ENCODE measurements around the gene ZNF423. TPM values are rescaled to one million over a fixed set of nuclear protein-coding genes. Genes with fewer than 3 reads are reported as not detected.
"Not testable (repeated sequence)": the region's sequence is repeated elsewhere in the genome, so short reads cannot be mapped to it uniquely, and the experiment has no call there.

The ZNF423 gene
- total RNA-seq, 1 donor from 2014 or later, result not detected

DNA sequence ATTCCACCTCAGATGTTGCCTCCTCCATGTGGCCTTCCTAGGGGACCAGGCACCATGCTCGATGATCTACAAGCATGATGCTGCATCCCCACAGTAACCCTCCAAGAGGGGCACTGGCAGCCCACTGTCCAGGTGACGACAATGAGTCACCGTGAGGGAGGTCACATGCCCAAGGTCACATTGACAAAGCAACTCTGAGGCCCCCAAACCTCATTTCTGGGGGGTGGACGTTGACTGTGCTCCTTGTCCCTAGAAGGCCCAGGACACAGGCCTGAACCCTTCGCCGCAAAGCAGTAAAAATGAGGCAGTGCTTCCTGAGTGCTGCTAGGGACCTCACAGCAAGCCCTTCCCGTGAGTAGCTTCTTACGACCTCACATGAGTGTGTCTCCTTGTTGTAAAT is 345.8 kb downstream of the ZNF423 start:
- ChIA-PET CTCF (no interaction called here), POLR2A (no interaction called here)
- Mint-ChIP-seq H3K27me3 (no peaks in the 10 kb centered on the region), H3K36me3 (ENCODE audit: low read depth) (no peaks in the 10 kb centered on the region), H3K4me1 (no peaks in the 10 kb centered on the region), H3K27ac (no peak overlapping the region), H3K4me3 (no peak overlapping the region), H3K9me3 (no peaks in the 10 kb centered on the region)
- no peak for ATAC-seq (ENCODE audit: low read depth)
- intact Hi-C loops (cut with micrococcal nuclease), result no loop called here
- DNase-seq, result no peak
- TF ChIP-seq, protein P1, sequence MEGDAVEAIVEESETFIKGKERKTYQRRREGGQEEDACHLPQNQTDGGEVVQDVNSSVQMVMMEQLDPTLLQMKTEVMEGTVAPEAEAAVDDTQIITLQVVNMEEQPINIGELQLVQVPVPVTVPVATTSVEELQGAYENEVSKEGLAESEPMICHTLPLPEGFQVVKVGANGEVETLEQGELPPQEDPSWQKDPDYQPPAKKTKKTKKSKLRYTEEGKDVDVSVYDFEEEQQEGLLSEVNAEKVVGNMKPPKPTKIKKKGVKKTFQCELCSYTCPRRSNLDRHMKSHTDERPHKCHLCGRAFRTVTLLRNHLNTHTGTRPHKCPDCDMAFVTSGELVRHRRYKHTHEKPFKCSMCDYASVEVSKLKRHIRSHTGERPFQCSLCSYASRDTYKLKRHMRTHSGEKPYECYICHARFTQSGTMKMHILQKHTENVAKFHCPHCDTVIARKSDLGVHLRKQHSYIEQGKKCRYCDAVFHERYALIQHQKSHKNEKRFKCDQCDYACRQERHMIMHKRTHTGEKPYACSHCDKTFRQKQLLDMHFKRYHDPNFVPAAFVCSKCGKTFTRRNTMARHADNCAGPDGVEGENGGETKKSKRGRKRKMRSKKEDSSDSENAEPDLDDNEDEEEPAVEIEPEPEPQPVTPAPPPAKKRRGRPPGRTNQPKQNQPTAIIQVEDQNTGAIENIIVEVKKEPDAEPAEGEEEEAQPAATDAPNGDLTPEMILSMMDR (IDR thresholded peaks at IDR 0.05), result no peak

DNA sequence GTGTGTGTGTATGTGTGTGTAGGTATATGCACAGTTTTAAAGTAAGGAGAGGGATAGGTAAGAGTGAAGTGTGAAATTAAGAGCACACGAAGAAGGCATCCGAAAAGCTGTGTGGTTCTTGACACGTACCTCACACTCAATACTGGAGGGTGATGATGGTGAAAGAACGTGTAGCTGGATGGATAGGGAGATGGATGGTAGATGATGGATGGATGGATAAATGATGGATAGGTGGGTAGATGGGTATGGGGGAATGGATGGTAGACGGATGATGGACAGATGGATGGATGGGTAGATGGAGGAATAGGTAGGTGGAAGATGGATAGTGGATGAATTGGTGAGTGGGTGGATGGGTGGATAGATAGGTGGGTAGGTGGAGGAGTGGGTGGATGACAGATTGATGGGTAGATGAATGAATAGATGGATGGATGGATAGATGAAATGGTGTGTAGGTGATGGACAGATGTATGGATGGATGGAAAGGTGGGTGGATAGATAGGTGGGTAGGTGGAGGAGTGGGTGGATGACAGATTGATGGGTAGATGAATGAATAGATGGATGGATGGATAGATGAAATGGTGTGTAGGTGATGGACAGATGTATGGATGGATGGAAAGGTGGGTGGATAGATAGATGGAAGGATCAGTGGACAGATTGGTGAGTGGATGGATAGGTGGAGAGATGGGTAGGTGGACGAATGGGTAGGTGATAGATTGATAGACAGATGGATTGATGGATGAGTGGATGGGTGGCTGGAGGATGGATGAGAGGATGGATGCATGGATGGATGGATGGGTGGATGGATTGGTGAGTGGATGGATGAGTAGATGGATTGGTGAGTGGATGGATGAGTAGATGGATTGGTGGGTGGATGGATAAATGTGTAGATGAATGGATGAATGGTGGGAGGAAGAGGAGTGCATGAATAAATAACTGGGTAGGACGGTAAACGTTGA is 349.6 kb downstream of the ZNF423 start:
- peaks cover 24% of the 10 kb centered on the region for H3K4me1 Mint-ChIP-seq
- H3K27me3 Mint-ChIP-seq; POLR2A ChIA-PET; CTCF ChIA-PET; intact Hi-C loops (cut with micrococcal nuclease); H3K27ac Mint-ChIP-seq; DNase-seq; H3K4me3 Mint-ChIP-seq; H3K9me3 Mint-ChIP-seq; H3K36me3 Mint-ChIP-seq (ENCODE audit: low read depth); ATAC-seq (ENCODE audit: low read depth): not testable (repeated sequence)

DNA sequence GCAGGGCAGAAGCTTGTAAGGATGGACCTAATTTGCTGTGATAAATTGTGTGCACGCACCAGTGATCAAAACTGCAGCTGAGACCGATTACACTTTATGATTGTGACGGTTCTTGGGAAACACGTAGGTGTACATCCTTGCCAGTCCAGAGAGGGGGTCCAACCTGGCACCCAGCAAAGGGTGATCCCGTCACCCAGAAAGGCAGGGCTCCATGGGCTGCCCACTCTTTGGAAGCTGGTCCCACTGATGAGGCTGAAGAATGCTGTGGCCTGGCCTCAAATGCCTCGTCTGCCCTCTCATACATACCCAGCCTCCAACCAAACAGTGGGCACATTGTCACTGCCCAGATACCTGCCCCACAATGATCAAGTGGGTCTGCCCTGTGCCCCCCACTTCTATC is 350.4 kb downstream of the ZNF423 start:
- Mint-ChIP-seq H3K4me1 (peaks cover 24% of the 10 kb centered on the region), H3K4me3 (no peak overlapping the region), H3K27ac (no peak overlapping the region), H3K9me3 (no peaks in the 10 kb centered on the region), H3K27me3 (peaks cover 5% of the 10 kb centered on the region), H3K36me3 (ENCODE audit: low read depth) (no peaks in the 10 kb centered on the region)
- POLR2A ChIA-PET, result no interaction called here
- CTCF ChIA-PET, result no interaction called here
- TF ChIP-seq, protein P1 (IDR thresholded peaks at IDR 0.05), result no peak
- DNase-seq, result no peak
- intact Hi-C loops (cut with micrococcal nuclease), result no loop called here
- ATAC-seq (ENCODE audit: low read depth), result no peak

DNA sequence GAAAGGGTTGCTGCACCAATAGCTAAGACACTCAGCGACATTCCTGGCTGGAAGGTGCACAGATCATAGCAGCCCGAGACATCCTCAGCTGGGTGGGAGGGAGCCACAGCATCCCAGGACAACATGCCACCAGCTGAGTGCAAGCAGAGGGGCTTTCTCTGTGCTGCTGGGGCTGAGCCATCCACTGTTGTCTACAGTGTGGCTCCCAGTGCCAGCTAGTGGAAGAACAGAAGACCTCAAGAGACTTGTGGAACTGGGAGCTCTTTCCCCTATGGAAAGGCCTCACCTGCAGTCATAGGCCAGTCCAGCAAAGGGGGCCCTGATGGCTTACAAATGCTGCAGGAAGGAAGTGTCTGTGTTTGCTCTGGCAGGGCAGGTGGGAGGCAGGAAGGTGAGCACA is 351.3 kb downstream of the ZNF423 start:
- no peaks in the 10 kb centered on the region for H3K36me3 Mint-ChIP-seq (ENCODE audit: low read depth)
- DNase-seq (no peak), ATAC-seq (ENCODE audit: low read depth) (no peak)
- intact Hi-C loops (cut with micrococcal nuclease), result no loop called here
- H3K27ac Mint-ChIP-seq, result no peak overlapping the region
- TF ChIP-seq, protein P1 (IDR thresholded peaks at IDR 0.05), result no peak
- no peak overlapping the region for H3K4me3 Mint-ChIP-seq
- peaks cover 5% of the 10 kb centered on the region for H3K27me3 Mint-ChIP-seq
- H3K4me1 Mint-ChIP-seq, result peaks cover 24% of the 10 kb centered on the region
- CTCF ChIA-PET, result no interaction called here
- POLR2A ChIA-PET, result no interaction called here
- H3K9me3 Mint-ChIP-seq, result no peaks in the 10 kb centered on the region

DNA sequence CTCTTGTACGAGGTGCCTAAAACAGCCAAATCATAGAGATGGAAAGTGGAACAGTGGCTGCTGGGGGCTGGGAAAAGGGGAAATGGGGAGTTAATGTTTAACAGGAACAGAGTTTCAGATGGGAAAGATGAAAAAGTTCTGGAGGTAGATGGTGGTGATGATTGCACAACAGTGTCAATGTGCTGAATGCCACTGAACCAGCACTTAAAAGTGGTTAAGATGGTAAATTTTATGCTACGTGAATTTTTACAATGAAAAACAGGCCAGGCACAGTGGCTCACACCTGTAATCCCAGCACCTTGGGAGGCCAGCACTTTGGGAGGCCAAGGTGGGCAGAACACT is 351.9 kb downstream of the ZNF423 start:
- no peaks in the 10 kb centered on the region for H3K9me3 Mint-ChIP-seq
- ChIA-PET CTCF (no interaction called here), POLR2A (no interaction called here)
- peaks cover 5% of the 10 kb centered on the region for H3K27me3 Mint-ChIP-seq
- no peak overlapping the region for H3K4me3 Mint-ChIP-seq
- no peaks in the 10 kb centered on the region for H3K36me3 Mint-ChIP-seq (ENCODE audit: low read depth)
- DNase-seq (no peak), ATAC-seq (ENCODE audit: low read depth) (no peak)
- intact Hi-C loops (cut with micrococcal nuclease), result no loop called here
- TF ChIP-seq, protein P1 (IDR thresholded peaks at IDR 0.05), result no peak
- H3K4me1 Mint-ChIP-seq, result peaks cover 24% of the 10 kb centered on the region
- no peak overlapping the region for H3K27ac Mint-ChIP-seq

All from activated B cell treated with CpG ODN at 0.5 μM for 24 hours (primary cell).